ENCODE measurements around the gene ZNF358. TPM values are rescaled to one million over a fixed set of nuclear protein-coding genes. Genes with fewer than 3 reads are reported as not detected.

The ZNF358 gene
- total RNA-seq, 1 donor from 2014 or later: 41.1 TPM

GRCh38 chr19:7529610-7530490 is 13.9 kb downstream of the ZNF358 start:
- Histone ChIP-seq H3K9ac (ENCODE audit: low read length) (no peak overlapping the region), H3K4me1 (ENCODE audit: insufficient read depth, low read length) (no peaks in the 10 kb centered on the region), H4K20me1 (ENCODE audit: insufficient read depth, low read length) (no peaks in the 10 kb centered on the region), H3K79me2 (ENCODE audit: insufficient read depth, low read length) (no peaks in the 10 kb centered on the region), H3K4me3 (ENCODE audit: insufficient read depth, low read depth, low read length) (no peak overlapping the region), H3K27me3 (ENCODE audit: insufficient read depth, low read length) (no peaks in the 10 kb centered on the region), H3K36me3 (ENCODE audit: insufficient read depth, low read length) (peaks cover 4% of the 10 kb centered on the region), H2AFZ (ENCODE audit: low read depth, low read length) (no peak overlapping the region), H3K27ac (ENCODE audit: low read depth, low read length) (no peak overlapping the region), H3K9me3 (ENCODE audit: insufficient read depth, low read depth, low read length) (no peaks in the 10 kb centered on the region), H3K4me2 (ENCODE audit: low read length) (no peak overlapping the region)
- no peaks in the 10 kb centered on the region for H3K9me3 Mint-ChIP-seq (ENCODE audit: unreplicated experiment)
- DNase-seq (ENCODE audit: low read depth) (no peak), FAIRE-seq (no peak)
- no peak overlapping the region for H3K4me3 Mint-ChIP-seq (ENCODE audit: unreplicated experiment)
- H3K36me3 Mint-ChIP-seq (ENCODE audit: low read depth, unreplicated experiment): no peaks in the 10 kb centered on the region
- no peaks in the 10 kb centered on the region for H3K27me3 Mint-ChIP-seq (ENCODE audit: low read depth, unreplicated experiment)
- TF ChIP-seq CTCF (IDR thresholded peaks at IDR 0.05; ENCODE audit: insufficient read depth, low read depth, low read length): no peak
- TF ChIP-seq EZH2 (IDR thresholded peaks at IDR 0.05; ENCODE audit: insufficient read depth, low read length): no peak
- peaks cover 4% of the 10 kb centered on the region for H3K4me1 Mint-ChIP-seq (ENCODE audit: low read depth, unreplicated experiment)
- no peak overlapping the region for H3K27ac Mint-ChIP-seq (ENCODE audit: unreplicated experiment)

GRCh38 chr19:7533281-7533885 is 17.5 kb downstream of the ZNF358 start:
- peaks cover 6% of the 10 kb centered on the region for H3K4me1 ChIP-seq (ENCODE audit: insufficient read depth, low read length)
- peak overlapping the region; percentile 90 for H3K4me3 ChIP-seq (ENCODE audit: insufficient read depth, low read depth, low read length)
- H4K20me1 ChIP-seq (ENCODE audit: insufficient read depth, low read length): no peaks in the 10 kb centered on the region
- peaks cover 9% of the 10 kb centered on the region for H3K79me2 ChIP-seq (ENCODE audit: insufficient read depth, low read length)
- peak overlapping the region; percentile 87 for H3K9ac ChIP-seq (ENCODE audit: low read length)
- no peaks in the 10 kb centered on the region for H3K36me3 ChIP-seq (ENCODE audit: insufficient read depth, low read length)
- H3K9me3 ChIP-seq (ENCODE audit: insufficient read depth, low read depth, low read length): no peaks in the 10 kb centered on the region
- peak overlapping the region; percentile 73 for H2AFZ ChIP-seq (ENCODE audit: low read depth, low read length)
- Mint-ChIP-seq H3K36me3 (ENCODE audit: low read depth, unreplicated experiment) (peaks cover 4% of the 10 kb centered on the region), H3K27ac (ENCODE audit: unreplicated experiment) (peak overlapping the region; percentile 62), H3K4me3 (ENCODE audit: unreplicated experiment) (peak overlapping the region; percentile 97), H3K27me3 (ENCODE audit: low read depth, unreplicated experiment) (no peaks in the 10 kb centered on the region), H3K9me3 (ENCODE audit: unreplicated experiment) (no peaks in the 10 kb centered on the region), H3K4me1 (ENCODE audit: low read depth, unreplicated experiment) (peaks cover 4% of the 10 kb centered on the region)
- no peak for TF ChIP-seq EZH2 (IDR thresholded peaks at IDR 0.05; ENCODE audit: insufficient read depth, low read length)
- TF ChIP-seq CTCF (IDR thresholded peaks at IDR 0.05; ENCODE audit: insufficient read depth, low read depth, low read length): no peak
- DNase-seq (ENCODE audit: low read depth) (no peak), FAIRE-seq (no peak)
- peak overlapping the region; percentile 58 for H3K27ac ChIP-seq (ENCODE audit: low read depth, low read length)
- H3K27me3 ChIP-seq (ENCODE audit: insufficient read depth, low read length): no peaks in the 10 kb centered on the region
- peak overlapping the region; percentile 97 for H3K4me2 ChIP-seq (ENCODE audit: low read length)
